HG02884 (cell line): ENCODE data around the gene QSOX2.

Experiments used
- ATAC-seq: cut with Tn5 transposase; IDR thresholded peaks from one replicate; pipeline ENCODE4 v1.9.1; 2021; ENCODE audit warnings: mild to moderate bottlenecking, moderate library complexity; ENCODE audit not compliant: unreplicated experiment

The QSOX2 gene

DNA sequence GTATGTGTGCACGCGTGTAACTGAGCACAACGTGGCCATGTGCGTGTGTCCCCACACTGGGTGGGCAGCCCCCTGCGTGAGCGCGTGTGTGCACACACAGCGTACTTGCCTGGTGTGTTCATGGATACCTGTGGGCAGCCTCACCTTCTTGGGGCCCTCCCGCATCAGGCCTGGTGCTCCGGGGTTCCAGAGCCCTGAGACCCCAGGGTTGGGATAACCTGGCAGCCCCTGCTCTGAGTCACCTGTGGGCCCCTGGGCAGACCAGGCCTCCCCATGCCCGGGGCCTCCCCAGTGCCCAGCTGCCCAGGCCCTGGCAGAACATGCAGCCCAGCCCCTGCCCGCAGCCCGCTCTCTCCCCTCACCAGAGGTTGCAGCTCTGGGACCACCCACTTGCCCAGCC, 65.9 kb downstream of the QSOX2 start:
- no peak for ATAC-seq

DNA sequence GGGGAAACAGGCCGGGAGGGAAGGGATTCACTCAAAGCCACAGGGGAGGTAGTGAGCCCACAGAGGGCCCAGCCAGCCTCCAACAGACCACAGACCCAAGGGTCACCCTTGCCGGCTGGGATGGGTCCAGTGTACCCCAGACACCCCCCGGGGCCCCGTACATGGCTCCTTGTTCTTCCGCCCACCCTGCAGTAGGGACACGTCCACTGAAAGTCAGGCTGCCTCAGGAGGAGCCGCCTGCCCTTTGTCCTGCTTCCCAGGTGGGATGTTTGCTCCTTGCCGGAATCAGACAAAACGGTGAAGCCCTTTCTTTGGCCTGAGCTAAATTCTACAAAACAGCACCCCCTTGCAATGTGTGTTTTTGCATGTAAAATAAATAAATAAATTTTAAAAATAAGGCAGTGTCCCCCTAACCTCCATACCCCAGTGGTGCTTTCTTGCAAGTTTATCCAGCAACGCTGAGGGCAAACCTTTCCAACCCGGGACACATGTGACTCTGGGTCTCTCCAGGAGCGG, 66.5 kb downstream of the QSOX2 start:
- ATAC-seq = no peak

DNA sequence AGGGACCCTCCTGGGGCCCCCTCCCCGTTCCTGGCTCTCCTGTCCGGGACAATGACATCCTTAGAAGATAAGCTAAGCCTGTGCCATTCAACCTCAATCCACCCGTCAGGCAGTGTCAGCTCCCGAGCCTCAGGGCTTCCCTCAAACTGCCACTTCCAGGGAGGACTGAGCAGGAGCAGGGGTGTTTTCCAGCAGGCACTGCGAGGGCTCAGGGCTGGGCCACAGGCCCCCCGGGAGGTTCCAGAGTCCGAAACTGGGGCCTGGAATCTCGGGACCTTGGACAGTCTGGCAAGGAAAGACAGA, 66.9 kb downstream of the QSOX2 start:
- no peak for ATAC-seq

DNA sequence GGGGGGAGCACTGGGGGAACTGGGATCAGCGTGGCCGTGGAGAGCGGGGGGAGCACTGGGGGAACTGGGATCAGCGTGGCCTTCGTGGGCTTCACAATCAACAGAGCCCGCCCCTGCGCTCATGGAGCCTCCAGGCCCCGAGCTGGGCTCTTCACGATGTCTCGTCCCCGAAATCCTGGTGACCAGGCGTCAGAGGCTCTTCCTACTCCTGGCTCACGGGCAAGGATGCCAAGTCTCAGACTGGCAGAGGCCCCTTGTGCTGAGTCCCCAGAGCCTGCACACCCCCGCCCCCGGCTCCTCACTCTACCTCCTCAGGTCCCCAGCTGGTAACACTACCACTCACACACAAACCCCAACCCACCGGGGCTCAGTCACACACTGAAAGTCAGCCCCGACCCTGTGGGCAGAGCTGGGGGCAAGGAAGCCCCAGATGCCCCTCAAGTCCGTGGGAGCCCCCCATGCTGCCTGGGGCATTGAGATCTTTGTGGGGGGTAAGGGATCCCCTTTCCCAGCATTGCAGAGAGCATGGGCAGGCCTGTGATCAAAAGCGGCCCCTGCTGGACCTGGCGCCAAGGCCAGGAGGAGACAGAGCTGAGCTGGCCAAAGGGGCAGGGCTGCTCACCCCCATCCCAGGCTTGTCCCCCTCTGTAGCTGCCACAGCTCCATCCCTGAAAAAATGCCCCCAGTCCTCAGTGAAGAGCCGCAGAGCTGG, 67.4 kb downstream of the QSOX2 start:
- no peak for ATAC-seq

DNA sequence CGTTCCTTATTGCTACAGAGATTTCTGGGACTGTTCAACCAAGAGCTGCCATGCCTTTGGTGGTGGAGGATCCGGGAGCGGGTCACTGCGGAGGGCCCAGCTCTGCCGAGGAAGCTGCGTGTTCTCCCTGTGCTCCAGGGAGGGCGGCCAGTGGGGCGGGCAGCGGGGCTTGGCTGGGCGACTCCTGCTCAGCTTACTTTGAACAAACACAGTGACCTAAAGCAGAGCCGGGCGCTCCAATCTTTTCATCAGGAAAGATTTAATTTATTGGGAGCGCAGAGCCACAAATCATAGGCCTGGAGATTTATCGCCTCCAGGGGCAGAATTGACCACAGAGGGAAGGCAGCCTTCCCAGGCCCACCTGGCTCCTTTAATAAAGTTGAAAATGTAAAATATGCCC, 68.4 kb downstream of the QSOX2 start:
- ATAC-seq = no peak

DNA sequence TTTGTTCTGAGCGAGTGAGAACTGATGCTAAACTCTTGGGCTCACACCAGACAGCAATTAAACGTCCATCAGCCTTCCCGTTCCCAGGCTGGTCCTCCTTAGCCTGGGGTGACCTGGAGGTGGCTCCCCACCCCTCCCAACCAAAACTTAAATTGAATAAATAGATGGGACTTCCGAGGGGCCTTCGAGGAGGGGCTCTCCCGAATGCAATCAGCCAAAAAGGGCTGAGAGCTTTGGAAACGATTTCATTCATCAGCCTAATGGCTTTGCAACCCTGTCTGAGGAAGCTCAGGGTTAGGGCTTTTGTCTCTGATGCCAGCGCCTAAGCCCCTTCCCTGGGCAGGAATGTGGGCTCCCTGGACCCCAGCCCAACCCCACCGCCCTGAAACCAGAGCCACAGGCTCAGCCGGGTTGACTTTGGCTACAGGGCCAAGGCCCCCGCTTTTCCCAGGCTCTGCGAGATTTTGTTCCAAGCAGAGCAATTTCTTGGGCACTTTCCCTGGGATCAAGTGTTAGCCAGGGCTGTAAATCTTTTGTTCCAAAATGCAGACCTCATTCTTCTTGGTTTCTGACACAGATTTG, 69.9 kb downstream of the QSOX2 start:
- ATAC-seq = no peak

DNA sequence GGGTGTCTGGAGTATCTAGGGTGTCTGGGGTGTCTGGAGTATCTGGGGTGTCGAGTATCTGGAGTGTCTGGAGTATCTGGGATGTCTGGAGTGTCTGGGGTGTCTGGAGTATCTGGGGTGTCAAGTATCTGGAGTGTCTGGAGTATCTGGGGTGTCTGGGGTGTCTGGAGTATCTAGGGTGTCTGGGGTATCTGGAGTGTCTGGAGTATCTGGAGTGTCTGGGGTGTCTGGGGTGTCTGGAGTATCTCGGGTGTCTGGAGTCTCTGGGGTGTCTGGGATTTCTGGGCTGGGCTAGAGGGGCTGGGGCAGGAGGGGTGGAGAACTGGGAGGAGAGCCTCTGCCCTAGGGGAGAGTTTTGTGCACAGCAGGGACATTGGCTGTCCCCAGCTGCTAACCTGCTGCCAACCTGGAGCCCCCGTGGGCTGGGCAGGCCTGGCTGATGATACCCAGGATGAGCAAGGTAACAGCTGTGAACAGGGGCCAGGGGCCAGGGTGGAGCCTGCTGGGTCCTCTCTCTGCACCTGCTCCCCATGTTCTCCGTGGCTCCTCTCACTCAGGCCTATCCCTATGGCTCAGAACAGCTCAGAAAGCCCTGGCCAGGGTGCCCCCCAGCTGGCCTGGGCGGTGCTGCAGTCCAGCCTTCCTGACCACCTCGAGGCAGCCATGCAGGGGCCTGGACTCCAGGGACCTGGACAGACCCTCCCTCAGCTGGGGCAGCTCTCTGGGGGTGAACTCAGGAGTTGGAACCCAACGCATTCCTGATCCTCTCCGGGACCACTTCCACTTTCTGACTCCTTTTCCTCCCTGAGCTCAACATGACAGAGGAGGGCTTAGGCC, 70.6 kb downstream of the QSOX2 start:
- no peak for ATAC-seq

DNA sequence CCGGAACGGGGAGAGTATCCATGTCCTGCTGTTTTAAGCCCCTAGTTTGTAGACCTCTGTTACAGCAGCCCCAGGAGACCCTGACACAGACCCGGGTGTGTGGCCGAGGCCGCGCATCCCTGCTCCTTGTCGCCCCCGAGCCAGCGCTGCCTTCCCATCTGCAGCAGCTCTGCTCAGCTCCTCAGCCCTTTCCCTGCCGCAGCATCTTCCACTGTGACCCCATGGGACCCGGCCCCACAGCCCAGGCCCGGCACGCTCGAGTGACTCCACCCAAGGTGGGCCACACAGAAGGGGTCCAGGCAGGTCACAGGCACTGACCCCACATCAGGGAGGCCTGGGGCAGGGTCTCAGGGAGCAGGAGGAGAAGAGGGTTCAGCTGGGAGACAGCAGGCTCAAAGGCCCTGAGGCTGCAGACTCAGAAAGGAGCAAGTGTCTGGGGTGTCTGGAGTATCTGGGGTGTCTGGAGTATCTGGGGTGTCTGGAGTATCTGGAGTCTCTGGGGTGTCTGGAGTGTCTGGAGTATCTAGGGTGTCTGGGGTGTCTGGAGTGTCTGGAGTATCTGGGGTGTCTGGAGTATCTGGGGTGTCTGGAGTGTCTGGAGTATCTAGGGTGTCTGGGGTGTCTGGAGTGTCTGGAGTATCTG, 71.8 kb downstream of the QSOX2 start:
- ATAC-seq = no peak

DNA sequence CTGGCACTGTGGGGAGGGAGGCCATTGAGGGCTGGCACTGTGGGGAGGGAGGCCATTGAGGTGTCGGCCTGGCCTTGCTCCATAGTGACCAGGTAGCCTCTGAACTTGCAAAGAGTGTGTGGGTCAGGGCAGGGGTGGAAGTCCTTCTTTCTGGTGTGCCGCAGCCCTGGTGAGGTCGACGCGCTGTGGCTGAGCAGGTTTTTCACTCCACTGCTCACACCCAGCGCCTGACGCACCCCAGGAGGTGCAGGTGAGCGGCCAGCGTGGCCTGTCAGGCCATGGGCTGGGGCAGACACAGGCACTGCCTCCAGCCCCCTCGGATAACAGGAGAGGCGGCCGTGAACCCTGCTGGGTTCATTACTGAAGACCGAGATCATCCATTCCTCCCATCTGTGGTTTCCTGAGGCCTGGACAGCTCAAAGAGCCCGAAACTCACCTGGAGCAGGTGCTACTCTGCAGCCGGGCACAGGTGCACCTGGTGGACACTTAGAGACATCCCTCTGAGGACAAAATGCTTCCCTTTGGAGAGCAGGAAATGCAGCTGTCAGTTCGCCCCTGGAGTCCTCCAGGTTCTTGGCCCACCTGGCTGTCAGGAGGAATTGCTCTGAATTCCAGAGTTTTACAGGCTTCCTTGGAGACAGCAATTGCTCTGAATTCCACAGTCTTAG, 73.1 kb downstream of the QSOX2 start:
- no peak for ATAC-seq

DNA sequence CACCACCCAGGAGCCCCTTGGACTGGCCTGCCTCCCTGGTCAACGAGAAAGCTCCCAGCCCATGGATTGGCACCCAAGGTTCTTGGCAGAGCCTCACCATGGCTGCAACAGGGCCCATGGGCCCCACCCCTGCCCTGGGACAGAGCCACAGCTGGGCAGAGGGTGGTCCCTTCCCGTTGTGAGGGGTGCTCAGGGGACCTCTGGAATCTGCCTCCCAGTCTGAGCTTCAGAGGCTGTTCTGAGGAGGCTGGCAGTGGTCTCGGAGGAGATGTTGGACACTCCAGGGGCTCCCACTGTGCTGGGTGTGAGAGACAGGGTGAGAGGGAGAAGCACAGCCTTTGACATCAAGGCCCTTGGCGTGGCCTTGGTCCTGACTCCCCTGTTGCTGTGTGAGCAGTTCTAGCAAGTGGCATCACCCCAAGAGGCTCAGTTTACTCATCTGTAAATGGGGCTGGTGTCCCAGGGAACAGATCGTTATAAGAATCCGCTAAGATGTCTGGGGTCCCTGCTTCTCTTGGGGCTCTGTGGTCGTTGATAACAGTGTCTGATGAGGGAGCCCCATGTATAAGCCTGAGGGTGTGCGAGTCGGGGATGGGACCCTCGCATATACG, 73.7 kb downstream of the QSOX2 start:
- no peak for ATAC-seq

DNA sequence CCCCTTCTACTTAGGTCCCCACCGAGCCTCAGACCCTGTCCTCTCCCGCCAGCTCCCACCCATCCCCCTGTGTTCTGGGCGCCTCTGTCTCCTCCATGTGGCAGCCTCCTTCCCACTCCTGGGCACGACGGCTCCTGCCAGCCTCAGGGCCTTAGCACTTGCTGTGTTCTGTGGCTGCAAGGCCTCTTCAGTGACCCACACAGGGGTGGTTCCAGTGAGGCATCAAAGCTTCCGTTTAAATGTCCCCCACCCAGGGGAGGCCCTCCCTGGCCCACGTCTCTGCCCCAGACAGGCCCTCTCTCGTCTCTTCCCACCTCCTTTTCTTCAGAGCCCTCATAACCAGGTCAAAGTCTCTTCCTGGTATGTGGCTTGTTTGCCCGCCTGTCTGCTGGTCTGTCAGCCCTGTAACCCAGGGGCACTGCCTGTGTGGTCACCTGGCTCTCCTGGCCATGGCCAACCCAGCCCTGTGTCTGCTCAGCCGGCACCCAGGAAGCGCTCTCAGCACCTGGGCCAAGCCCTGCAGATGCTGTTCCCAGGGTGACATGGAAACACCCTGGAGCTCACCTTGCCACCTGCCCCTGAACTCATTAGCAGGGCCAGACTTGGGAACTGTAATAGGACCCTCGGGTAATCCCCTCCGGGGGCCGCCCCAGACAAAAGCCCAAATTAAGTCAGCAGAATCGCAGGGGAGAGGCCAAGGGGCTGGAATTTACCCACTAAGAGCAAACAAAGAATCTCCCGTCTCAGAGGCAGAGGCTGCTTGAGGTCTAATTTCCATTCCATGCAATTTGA, 74.4 kb downstream of the QSOX2 start:
- ATAC-seq = no peak

DNA sequence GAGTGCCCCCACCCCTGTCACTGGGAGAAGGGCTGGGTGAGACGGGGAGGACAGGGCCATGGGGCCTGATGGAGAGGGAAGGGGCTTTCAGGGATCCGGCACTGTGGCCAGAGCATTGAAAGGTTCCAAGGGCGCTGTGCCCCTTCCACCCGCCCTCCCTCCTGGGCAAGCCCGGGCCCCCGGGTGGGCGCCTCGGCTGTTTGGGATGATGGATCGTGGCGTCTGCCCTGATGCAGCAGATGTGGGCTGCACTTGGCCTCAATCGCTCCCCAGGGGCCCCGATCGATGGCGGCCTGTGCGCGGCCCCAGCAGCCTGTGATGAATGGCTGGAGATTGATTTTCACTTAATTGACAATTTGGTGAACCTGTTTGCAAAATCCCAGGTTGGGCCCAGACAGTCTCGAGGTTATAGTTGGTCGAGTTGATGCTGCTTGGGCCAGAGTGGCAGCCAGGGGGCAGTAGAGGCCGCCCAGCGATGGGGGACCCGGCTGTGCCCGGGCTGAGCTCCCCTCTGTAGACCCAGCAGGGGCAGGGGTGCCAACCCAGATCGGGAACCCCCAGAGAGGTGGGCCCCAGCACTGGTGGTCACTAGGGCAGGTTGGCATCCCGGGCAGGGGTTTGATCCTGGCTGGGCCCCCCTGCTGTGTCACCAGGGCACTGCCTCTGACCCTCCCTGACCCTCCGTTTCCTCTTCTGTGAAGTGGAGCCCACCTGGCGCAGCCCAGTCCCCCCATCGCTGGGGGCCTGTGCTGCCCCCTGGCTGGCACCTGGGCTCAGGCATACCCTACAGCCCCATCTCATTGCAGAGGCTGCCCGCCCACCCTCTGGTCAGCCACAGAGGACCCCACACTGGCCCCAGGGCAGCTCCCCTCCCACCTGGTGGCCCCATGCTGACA, 75.4 kb downstream of the QSOX2 start:
- no peak for ATAC-seq

DNA sequence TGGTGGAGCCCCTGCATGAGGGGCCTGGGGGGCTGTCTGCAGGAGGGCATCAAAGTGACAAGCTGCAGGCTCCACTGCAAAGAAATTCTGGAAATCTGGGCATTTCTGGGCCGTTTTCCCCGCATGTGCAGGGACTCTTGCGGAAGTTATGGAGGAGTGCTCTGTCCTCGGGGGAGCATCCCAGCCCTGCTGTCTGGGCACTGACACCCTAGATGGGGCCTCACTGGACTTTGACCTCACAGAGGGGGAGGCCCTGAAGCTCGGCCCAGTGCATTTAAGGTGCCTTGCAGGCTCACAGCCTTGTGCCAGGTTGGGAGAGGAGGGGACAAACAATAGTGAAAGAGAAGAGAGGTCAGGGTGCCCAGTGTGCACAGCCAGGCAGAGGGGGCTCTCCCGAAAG, 76.1 kb downstream of the QSOX2 start:
- ATAC-seq = no peak

DNA sequence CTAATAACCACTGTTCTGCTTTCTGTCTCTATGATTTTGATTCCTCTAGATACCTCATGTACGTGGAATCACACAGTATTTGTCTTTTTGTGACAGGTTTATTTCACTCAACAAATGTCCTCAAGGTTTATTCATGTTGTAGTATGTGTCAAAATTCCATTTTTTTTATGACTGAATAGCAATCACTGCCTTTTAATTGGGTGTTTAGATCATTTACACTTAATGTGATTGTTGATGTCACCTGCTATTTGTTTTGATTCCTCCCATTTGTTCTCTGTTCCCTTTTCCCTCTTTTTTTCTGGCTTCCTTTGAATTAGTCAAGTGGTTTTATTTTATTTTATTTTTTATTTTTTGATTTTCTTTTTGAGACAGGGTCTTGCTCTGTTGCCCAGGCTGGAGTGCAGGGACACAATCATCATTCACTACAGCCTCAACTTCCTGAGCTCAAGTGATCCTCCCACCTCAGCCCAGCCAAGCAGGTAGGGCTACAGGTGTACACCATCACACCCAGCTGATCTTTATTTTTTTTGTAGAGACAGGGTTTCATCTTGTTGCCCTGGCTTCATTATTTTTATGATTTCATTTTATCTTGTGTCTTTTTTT, 82.3 kb downstream of the QSOX2 start:
- no peak for ATAC-seq

DNA sequence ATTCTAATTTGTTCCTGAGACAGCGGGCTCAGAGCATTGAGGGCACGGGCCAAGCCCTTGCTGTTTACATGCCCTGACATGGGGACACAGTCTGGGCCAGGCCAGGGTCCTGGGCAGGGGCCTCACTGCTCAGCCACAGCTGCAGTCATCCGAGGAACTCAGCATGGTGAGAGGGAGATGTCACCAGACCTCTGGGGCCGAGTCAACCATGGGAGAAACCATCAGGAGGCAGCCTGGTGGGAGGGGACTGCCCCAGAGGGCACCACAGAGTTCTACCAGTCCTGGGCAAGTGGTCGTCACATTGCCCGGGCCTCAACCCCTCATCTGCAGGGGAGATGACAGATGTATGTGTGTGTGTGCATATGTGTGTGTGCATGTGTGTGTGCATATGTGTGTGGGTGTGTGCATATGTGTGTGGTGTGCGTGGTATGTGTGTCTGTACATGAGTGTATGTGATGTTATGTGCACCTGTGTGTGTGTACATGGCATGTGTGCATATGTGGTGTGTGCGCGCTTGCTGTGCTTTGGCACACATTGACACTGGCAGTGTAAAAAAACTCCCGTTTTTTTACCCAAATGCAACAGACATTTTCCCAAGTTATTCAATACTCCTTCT, 84.5 kb downstream of the QSOX2 start:
- no peak for ATAC-seq

DNA sequence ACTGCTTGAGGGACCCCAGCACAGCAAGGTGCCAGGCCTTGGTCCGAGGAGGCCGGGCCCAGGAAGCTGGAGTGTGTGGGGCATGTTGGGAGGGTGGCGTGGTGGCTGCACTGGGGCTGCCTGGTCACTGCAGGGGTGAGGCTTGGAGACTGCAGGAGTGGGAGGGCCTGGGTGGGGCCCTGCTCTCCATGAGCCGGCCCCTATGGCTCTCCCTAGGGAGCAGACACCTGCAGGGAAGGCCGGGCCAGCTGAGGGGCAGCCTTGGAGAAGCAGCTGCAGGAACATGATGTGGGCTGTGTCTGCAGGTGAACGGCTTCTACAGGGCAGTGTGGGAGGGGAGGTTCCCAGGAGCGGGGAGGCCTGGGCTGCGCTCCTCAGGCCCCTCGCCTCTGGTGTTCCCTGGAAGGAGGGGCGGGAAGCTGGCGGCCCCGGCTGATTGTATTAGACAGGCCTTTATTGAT, 85.2 kb downstream of the QSOX2 start:
- no peak for ATAC-seq

DNA sequence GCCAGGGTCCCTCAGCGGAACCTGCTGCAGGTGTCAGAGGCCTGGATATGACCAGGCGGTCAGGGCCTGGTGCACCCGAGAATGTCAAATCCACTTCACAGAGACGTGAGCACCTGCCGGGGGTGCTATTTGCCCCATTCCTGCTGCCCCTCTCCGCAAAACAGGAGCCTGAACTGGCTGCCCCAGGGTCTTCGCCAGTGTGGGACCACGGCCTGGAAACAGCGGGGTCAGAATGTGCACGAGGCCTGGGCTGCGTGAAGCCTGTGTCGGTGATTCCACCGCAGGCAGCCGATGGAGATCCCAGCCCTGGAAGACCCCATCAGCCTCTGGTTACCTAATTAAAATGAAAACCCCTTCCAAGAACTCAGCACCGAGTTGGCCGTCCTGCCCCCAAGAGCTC, 85.8 kb downstream of the QSOX2 start:
- no peak for ATAC-seq
